Natural killer cell treated with Interleukin-12 subunit alpha and Interleukin-12 subunit beta and Interleukin-15 and Interleukin-18, amount 100 ng/mL, for 72 hours (primary cell): Measurements from ENCODE around the gene CMSS1. TPM values are rescaled to one million over a fixed set of nuclear protein-coding genes. Genes with fewer than 3 reads are reported as not detected.
"Not testable (repeated sequence)": the region's sequence is repeated elsewhere in the genome, so short reads cannot be mapped to it uniquely, and the experiment has no call there.

Experiments
- ATAC-seq, 2 donors: fragments of 150-1000 bp; cut with Tn5 transposase in 1 of 2; sonication (Bioruptor Pico), chemical (Tn5 transposase) in 1 of 2; 2 replicates each; pipeline ENCODE4 v1.10.0; 2021
- DNase-seq: peaks from one replicate; pipeline ENCODE4 v3.0.0; 2022; ENCODE audit warnings: low spot score
- H3K27ac Mint-ChIP-seq, 2 donors: 1 replicate in 1 of 2; 2 replicates in 1 of 2; pipeline ENCODE4 v1.8.0; 2022; ENCODE audit warnings: mixed read lengths in 2 of 2, mild to moderate bottlenecking in 1 of 2, moderate library complexity in 1 of 2
- H3K27me3 Mint-ChIP-seq, 2 donors: 1 replicate in 1 of 2; 2 replicates in 1 of 2; pipeline ENCODE4 v1.8.0; 2022; ENCODE audit warnings: mixed read lengths in 2 of 2
- H3K36me3 Mint-ChIP-seq: one replicate; pipeline ENCODE4 v1.8.0; 2022; ENCODE audit warnings: mixed read lengths
- H3K4me1 Mint-ChIP-seq, 2 donors: 1 replicate in 1 of 2; 2 replicates in 1 of 2; pipeline ENCODE4 v1.8.0; 2022; ENCODE audit warnings: low read depth in 2 of 2, mixed read lengths in 2 of 2, mild to moderate bottlenecking in 1 of 2
- H3K4me3 Mint-ChIP-seq: one replicate; pipeline ENCODE4 v1.8.0; 2022; ENCODE audit warnings: mixed read lengths
- H3K9me3 Mint-ChIP-seq: 2 replicates; pipeline ENCODE4 v1.8.0; 2022; ENCODE audit warnings: mixed read lengths
- total RNA-seq, 2 donors: library from RNA; stranded (reverse); gene quantifications; one replicate each; pipeline ENCODE4 v1.2.3, GENCODE V29; 2022

The CMSS1 gene
- total RNA-seq, 2 donors from 2014 or later: 35.7 to 67.8 TPM

GRCh38 chr3:100039075-100039474, 221.4 kb downstream of the CMSS1 start:
- Mint-ChIP-seq H3K4me1 (no peaks in the 10 kb centered on the region), H3K27ac (no peak overlapping the region), H3K4me3 (no peak overlapping the region), H3K27me3 (no peaks in the 10 kb centered on the region), H3K9me3 (no peaks in the 10 kb centered on the region), H3K36me3 (no peaks in the 10 kb centered on the region)
- ATAC-seq (no peak), DNase-seq (no peak)

GRCh38 chr3:100040451-100041225, 223.0 kb downstream of the CMSS1 start:
- Mint-ChIP-seq H3K4me3 (no peak overlapping the region), H3K27me3 (no peaks in the 10 kb centered on the region), H3K9me3 (no peaks in the 10 kb centered on the region), H3K27ac (no peak overlapping the region), H3K36me3 (no peaks in the 10 kb centered on the region), H3K4me1 (peaks cover 0 to 2% of the 10 kb centered on the region in 2 donors)
- DNase-seq (no peak), ATAC-seq (no peak)

DNA sequence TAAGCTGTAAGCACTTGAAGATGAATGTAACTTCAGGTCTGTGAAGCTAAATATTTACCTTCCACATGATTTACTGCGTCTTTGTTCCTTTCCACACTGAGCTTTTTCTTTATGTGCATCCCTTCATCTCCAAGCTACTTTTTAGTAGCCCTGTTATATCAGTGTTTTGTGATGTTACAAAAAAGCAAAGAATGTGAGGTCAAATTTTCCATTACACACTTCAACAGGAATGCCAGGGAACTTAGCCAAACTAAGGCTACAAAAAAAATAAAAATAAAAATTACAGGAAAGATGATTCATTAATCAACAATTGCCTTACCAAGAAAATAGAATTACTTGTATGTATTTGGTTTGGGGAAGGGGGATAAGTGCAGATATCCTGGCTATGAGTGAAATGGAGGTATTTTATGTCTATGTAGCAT, 223.7 kb downstream of the CMSS1 start:
- Mint-ChIP-seq H3K4me1 (peaks cover 3 to 6% of the 10 kb centered on the region in 2 donors), H3K9me3 (no peaks in the 10 kb centered on the region)

DNA sequence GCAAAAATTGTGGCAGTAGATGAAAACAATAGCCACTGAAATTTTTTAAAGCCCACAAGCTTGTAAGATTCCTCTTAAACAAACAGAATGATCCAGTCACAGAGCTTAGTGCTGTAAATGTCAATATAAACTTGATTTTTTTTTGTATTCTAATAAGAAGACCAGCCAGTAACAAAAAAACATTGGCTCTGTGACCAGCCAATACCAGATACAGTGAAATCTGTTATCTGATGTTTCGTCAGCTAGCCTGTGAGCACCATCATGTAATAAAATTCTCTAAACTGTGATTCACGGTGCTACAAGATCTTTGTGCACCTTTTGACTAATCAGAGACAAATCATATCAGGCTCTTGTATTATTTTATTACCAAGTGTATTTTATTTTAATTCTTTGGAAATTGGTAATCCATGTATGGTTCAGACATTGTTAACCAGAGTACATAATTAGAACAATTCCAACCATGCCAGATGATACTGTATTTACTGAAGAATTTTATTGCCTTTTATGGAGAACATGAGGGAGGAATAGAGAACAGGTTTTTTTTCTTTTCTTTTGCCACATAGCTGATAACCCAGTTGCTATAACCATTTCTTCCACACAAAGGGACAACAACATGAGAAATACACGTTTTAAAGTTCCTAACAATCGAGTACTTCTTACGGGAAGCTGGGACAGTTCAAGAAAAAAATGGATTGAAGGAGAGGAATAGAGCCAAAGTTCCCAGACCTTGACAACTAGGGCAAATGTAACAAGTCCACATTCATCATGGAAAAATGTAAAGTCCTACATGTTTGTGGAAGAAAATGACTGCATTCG, 224.7 kb downstream of the CMSS1 start:
- H3K4me3 Mint-ChIP-seq: no peak overlapping the region
- no peaks in the 10 kb centered on the region for H3K36me3 Mint-ChIP-seq
- no peaks in the 10 kb centered on the region for H3K27me3 Mint-ChIP-seq
- peaks cover 9 to 10% of the 10 kb centered on the region in 2 donors for H3K4me1 Mint-ChIP-seq
- DNase-seq (no peak), ATAC-seq (no peak)
- H3K9me3 Mint-ChIP-seq: no peaks in the 10 kb centered on the region
- no peak overlapping the region for H3K27ac Mint-ChIP-seq

More for the DNA sequence above, 223.7 kb downstream of the CMSS1 start:
- Mint-ChIP-seq H3K27me3 (no peaks in the 10 kb centered on the region), H3K36me3 (no peaks in the 10 kb centered on the region), H3K4me3 (no peak overlapping the region), H3K27ac (no peak overlapping the region)
- ATAC-seq (no peak), DNase-seq (no peak)

- Mint-ChIP-seq H3K36me3 (no peaks in the 10 kb centered on the region), H3K27me3 (no peaks in the 10 kb centered on the region), H3K4me3 (no peak overlapping the region), H3K9me3 (no peaks in the 10 kb centered on the region), H3K4me1 (peaks cover 18 to 19% of the 10 kb centered on the region in 2 donors), H3K27ac (no peak overlapping the region)
- no peak for ATAC-seq
- no peak for DNase-seq
These were observed 225.6 kb downstream of the CMSS1 start for GRCh38 chr3:100043271-100043670.

DNA sequence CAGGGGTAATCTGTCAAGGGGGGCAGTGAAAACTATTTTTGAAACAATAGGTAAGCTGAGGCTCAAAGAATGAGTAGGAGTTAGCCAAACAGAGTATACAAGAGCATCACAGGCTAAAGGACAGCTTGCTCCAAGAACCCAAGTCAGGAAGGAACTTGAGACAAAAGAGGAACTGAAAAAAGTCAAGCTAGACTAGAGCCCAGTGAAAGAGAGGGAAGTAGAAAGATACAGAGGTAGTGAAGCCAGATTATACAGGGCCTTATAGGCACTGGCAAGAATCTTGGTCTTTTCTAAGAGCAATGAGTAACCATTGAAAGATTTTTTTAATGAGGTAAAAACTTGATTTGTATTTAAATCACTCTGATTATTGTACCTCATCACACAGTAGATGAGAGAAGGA, 226.7 kb downstream of the CMSS1 start:
- DNase-seq (no peak), ATAC-seq (no peak)
- H3K27me3 Mint-ChIP-seq: no peaks in the 10 kb centered on the region
- H3K4me3 Mint-ChIP-seq: no peak overlapping the region
- H3K9me3 Mint-ChIP-seq: no peaks in the 10 kb centered on the region
- no peak overlapping the region for H3K27ac Mint-ChIP-seq
- H3K36me3 Mint-ChIP-seq: no peaks in the 10 kb centered on the region
- peaks cover 23 to 24% of the 10 kb centered on the region in 2 donors for H3K4me1 Mint-ChIP-seq

DNA sequence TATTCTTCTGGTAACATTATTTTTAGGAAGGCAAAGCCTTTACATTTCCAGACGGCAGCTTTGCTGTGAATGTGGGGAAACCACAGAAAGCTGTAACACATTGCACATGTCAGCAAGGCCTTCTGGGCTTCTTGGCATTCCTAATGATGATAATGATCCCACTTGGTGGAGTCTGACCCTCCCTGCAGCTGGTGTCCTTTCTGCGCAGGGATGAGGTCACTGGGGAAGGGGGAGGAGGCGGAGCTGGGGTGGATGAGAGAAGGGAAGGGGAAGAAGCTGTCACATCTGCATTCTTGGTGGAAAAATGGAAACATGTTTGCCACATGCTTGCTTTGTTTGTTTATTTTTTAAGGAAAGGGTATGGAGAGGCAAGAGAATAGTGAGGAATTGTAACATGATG, 228.0 kb downstream of the CMSS1 start:
- H3K27me3 Mint-ChIP-seq: no peaks in the 10 kb centered on the region
- DNase-seq (no peak), ATAC-seq (no peak)
- peaks cover 23 to 24% of the 10 kb centered on the region in 2 donors for H3K4me1 Mint-ChIP-seq
- H3K4me3 Mint-ChIP-seq: no peak overlapping the region
- no peaks in the 10 kb centered on the region for H3K9me3 Mint-ChIP-seq
- H3K36me3 Mint-ChIP-seq: no peaks in the 10 kb centered on the region
- H3K27ac Mint-ChIP-seq: peak overlapping the region in 1 of 2 donors; percentile 78

DNA sequence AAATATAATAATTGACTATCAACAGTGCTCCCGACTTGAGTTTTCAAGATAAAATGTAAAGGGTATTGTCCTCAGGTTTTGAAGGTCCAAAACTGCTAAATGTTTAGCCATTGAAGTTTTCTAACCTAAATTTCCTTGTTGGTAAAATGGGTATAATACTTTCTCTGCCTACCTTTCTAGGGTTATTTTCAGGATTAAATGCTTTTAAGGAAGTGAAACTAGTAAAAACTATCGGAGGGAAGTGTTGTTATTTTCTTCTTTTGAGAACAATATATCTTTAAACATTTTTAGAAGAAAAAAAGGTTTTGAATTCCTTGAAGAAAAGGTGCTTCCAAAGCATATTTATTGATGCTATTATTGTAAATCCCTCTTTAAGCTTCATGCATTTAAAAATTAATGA, 229.3 kb downstream of the CMSS1 start:
- Mint-ChIP-seq H3K27me3 (no peaks in the 10 kb centered on the region), H3K9me3 (no peaks in the 10 kb centered on the region), H3K4me3 (peak overlapping the region; percentile 76), H3K4me1 (peaks cover 23 to 24% of the 10 kb centered on the region in 2 donors), H3K36me3 (no peaks in the 10 kb centered on the region), H3K27ac (peak overlapping the region; percentile 63 to 86)
- DNase-seq: no peak
- no peak for ATAC-seq

DNA sequence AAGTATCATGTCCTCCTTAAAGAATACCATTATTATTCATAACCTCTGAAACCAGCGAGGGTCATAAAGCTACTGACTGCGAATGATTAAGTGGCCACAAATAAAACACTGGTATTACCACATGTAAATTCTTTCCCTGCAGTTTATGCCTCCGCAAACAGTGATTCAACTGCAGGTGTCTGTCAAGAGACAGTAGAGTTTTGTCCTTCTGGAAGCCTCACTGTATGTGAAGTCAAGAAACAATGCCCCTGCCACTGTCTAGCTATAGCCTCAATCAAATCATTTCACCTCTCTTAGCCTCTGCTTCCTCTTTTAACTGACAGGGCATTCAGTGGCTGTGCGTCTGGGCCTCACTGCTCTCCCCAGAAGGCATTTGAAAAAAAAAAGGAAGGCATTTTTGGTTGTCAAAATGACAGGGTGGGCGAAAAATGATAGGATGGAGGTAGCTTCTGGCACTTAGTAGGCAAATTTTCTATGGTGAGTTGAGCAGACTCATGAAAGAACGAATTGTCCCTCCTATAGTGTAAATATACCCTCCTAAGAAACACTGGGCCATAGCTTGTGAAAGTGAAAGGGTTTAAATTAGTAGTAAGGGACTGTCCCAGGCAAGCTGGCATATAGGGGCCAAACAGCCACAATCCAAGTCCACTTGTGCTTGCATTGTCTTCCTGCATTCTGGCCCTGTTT, 229.9 kb downstream of the CMSS1 start:
- H3K27me3 Mint-ChIP-seq: no peaks in the 10 kb centered on the region
- H3K36me3 Mint-ChIP-seq: no peaks in the 10 kb centered on the region
- ATAC-seq (peak; percentile 94 to 97), DNase-seq (no peak)
- H3K9me3 Mint-ChIP-seq: no peaks in the 10 kb centered on the region
- peaks cover 23 to 24% of the 10 kb centered on the region in 2 donors for H3K4me1 Mint-ChIP-seq
- H3K4me3 Mint-ChIP-seq: peak overlapping the region; percentile 76
- peak overlapping the region; percentile 63 to 86 for H3K27ac Mint-ChIP-seq

DNA sequence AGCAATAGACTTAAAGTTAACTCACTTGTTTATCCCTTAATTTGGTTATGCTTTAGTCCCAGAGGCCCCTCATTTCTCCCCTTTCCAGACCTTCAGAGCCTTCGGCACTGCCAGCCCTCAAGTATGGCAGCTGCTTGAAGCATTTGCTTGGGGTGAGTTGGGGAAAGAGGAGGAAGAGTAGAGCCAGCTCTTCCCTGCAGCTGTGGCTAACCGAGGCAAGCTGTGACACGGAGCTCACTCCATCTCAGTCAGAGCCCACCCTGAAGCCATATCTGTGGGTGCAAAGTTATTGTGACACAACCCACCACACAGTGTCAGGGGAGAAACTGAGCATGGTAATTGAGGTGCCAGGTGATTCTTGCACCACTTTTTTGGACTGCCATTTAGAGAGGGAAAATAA, 230.6 kb downstream of the CMSS1 start:
- no peak for DNase-seq
- Mint-ChIP-seq H3K4me1 (peaks cover 23 to 24% of the 10 kb centered on the region in 2 donors), H3K27me3 (no peaks in the 10 kb centered on the region), H3K4me3 (peak overlapping the region; percentile 76), H3K27ac (peak overlapping the region; percentile 63 to 86), H3K9me3 (no peaks in the 10 kb centered on the region), H3K36me3 (no peaks in the 10 kb centered on the region)
- ATAC-seq: peak; percentile 65 to 71

DNA sequence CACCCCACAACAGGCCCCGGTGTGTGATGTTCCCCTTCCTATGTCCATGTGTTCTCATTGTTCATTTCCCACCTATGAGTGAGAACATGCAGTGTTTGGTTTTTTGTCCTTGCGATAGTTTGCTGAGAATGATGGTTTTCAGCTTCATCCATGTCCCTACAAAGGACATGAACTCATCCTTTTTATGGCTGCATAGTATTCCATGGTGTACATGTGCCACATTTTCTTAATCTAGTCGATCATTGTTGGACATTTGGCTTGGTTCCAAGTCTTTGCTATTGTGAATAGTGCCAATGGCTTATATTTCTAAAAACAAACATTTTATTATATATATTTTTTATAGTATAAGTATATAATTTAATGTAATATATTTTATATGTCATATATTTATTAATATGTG, 233.9 kb downstream of the CMSS1 start:
- not testable (repeated sequence) for H3K36me3 Mint-ChIP-seq, DNase-seq, H3K4me3 Mint-ChIP-seq, H3K27ac Mint-ChIP-seq, ATAC-seq, H3K9me3 Mint-ChIP-seq, H3K27me3 Mint-ChIP-seq
- peaks cover 16 to 19% of the 10 kb centered on the region in 2 donors for H3K4me1 Mint-ChIP-seq

- H3K27ac Mint-ChIP-seq: no peak overlapping the region
- no peak overlapping the region for H3K4me3 Mint-ChIP-seq
- H3K27me3 Mint-ChIP-seq: no peaks in the 10 kb centered on the region
- H3K9me3 Mint-ChIP-seq: no peaks in the 10 kb centered on the region
- DNase-seq: no peak
- peaks cover 0 to 2% of the 10 kb centered on the region in 2 donors for H3K4me1 Mint-ChIP-seq
- no peaks in the 10 kb centered on the region for H3K36me3 Mint-ChIP-seq
- ATAC-seq: no peak
These were observed 236.4 kb downstream of the CMSS1 start for GRCh38 chr3:100053951-100054620.
